DMS114 treated with DMSO at 0.1 percent for 48 hours (cell line): ENCODE results near the gene USP6NL.
"Not testable (repeated sequence)": the region's sequence is repeated elsewhere in the genome, so short reads cannot be mapped to it uniquely, and the experiment has no call there.

ENCODE experiments used
- DNase-seq: peaks from one replicate; lab custom pipeline; 2025; ENCODE audit not compliant: unreplicated experiment; lab: John Stamatoyannopoulos, UW

Gene USP6NL

GRCh38 chr10:11611248-11612020 lies at the start of gene USP6NL:
TSS of gene USP6NL (minus strand) at chr10:11611650. CDS start at chr10:11597634, 14,016 bp downstream.
- peak; percentile 53 for DNase-seq

GRCh38 chr10:11658801-11659368 lies 47.4 kb upstream of the USP6NL start:
- no peak for DNase-seq

GRCh38 chr10:11655836-11656235 lies 44.4 kb upstream of the USP6NL start:
- DNase-seq = no peak

DNA sequence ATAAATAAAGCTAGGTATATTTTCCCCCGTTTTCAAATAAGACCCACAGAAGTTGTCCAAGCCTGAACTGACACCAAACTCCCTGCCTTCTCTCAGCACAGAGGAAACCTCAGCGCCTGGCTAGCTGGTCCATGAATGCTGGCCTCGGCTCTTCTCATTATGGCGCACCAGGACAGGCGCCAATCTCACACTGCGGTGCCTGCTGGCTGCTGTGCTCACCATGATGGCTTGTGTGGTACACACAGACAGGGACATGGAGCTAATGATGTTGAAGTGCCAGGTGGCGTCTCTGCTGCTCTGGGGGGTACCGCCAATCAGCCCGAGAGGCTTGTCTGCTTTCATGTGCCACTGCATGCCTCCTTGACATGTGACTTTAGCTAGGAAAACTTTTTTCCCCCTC lies 43.2 kb upstream of the USP6NL start:
- DNase-seq = no peak

DNA sequence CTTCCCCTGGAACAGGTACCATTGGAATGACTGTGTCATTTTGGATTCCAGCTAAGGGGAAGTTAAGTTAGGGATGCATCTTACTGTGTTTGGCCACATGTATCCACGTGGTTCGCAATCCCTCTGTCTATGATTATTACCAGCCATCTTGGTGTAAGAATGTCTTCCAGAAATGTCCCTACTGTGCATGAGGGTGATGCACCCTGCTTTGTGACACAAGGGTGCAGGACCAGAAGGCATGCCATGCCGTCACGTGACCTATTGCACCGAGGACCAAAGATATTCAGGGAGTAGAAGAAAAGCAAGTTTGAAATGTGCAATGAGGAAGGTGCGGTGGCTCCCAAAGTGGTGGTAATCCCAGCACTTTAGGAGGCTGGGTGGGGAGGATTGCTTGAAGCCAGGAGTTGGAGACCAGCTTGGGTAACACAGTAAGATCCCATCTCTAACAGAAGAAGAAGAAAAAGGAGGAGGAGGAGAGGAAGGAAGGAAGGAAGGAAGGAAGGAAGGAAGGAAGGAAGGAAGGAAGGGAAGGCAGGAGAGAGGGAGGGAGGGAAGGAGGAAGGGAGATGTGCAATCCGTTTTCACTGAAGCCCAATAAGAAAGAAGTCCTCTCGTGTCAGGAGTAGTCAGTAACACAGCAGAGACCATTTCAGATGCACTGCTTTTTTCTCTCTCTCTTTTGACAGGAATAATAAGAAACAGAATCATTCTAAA lies 42.5 kb upstream of the USP6NL start:
- no peak for DNase-seq

GRCh38 chr10:11647676-11648075 lies 36.2 kb upstream of the USP6NL start:
- DNase-seq = no peak

- DNase-seq = no peak
Observed at GRCh38 chr10:11646450-11646849, 35.0 kb upstream of the USP6NL start.

- no peak for DNase-seq
Observed at GRCh38 chr10:11643039-11643438, 31.6 kb upstream of the USP6NL start.

DNA sequence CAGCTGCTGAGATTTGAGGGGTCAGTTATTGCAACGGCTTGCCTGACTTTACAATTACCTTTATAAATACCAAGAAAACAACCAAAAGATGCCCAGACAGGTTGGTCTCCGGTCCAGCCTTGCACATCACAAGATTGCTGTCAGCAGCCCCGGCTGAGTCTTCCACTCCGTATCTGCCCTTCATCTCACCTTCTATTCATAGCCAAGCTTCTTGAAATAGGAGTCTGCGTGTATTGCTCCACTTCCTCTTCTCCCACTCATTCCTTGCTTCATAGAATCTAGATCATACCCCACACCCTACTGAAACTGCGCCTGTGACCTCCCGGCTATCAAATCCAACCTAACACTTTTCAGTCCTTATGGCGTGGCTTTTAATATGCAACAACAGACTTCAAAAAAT lies 31.1 kb upstream of the USP6NL start:
- DNase-seq = no peak

DNA sequence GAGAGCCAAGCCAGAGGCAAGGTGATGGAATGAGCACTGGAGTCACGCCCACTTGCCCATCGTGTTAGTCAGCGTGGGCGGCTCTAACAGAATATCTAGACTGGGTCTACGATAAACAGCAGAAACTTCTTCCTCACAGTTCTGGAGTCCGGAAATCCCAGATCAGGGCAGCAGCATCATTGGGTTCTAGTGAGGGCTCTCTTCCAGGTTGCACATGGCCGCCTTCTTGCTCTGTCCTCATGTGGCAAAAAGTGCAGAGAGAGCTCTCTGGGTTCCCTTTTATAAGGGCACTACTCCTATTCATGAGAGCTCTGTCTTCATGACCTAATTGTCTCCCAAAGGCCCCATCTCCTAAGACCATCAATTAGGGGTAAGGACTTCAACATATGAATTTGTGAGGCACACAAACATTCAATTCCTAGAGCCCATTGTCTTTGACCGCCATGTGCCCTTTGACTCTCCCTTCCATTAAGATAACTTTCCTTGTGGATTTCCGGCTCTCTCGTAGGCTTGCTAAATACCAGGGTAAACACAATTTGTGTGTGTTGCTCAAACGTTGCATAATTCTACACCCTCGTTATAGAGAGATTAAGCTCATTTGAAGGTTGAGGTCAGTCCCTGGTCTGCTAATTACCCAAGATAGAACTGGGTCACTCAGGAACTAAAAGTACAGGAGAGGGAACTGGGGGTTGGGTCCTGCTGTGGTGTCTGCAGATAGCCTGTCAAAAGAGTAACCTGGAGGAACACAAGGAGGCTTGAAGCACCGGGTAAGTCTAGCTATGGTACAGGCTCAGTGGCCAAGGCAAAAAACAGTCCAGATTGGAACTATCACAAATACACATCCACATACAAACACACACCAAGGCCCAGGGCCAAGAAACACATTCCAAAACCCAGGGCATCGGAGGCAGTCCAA lies 28.7 kb upstream of the USP6NL start:
- DNase-seq = no peak

- DNase-seq = no peak
Observed at GRCh38 chr10:11639362-11639761, 27.9 kb upstream of the USP6NL start.

DNA sequence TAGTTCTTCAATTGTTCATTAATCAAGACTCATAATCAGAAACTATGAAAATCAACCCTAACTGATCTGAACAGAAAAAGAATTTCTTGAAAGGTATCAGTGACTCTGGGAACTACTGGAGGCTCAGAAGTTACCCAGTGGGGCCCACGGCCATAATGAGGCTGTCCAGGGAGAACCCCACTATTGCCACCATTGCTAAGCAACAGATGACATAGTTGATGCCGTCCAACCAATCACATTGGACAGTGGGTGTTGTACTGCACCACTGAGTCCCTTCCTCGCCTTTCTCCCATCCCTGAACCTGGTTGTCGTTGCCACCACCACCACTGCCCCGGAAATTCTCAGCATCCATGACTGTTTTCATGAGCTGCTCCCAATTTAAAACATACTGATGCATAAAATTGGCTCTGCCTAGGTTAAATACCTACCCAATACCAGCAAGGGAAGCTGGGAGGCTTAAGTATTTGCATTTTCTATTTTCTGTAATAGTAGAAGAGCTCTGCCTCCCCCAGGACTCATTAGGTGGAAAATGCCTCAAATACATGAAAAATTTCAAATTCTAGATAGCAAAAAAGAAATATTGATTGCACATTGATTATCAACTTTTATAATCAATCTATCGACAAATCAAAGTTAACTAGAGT lies 26.7 kb upstream of the USP6NL start:
- no peak for DNase-seq

DNA sequence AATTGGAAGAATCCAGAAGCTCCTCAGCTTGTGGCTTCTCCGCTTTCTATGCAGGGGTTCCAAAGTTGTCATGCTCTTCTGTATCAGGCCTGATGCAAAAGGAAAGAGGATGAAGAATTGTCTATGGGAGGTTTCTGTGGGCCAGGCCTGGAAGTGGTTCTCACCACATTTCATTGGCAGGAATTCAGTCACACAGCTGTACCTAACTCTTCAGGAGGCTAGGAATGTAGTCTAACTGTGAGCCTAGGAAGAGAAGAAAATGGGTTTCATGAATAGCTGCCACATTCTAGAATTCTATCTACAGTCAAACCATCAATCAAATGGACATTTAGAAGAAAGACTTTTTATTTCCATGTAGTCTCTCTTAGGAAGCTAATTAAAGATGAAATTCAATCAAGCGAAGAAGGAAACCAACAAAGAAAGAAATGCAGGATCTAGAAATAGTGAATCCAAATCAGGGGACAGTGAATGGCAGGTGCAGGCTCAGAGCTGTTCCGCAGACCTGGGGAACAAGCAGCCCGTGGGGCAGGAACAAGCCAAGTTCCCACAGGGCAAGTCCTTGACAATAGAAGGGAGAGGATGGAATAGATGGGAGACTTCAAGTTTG lies 25.4 kb upstream of the USP6NL start:
- DNase-seq = no peak

DNA sequence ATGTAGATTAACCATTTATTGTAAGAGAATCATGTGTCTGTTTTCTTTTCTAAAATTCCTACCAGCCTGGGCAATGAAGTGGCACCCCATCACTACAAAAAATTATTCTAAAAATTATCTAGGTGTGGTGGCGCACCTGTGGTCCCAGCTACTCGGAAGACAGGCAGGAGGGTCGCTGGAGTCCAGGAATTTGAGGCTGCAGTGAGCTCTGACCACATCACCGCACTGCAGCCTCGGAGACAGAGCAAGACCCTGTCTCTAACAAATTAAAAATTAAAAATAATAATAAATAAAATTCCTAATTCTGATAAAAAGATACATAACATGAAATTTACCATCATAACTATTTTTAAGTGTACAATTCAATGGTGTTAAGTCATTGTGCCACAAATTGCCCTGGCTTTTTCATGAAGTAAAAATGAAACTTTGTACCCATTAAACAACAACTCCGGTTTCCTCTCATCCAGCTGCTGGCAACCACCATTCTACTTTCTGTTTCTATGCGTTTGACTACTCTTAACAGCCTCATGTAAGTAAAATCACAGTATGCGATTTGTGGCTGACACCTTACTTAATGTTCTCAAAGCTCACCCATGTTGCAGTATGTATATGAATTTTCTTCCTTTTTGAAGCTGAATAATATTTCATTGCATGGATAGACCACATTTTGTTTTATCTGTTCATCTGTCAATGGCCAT lies 20.6 kb upstream of the USP6NL start:
- DNase-seq = no peak

GRCh38 chr10:11631291-11631690 lies 19.8 kb upstream of the USP6NL start:
- no peak for DNase-seq

GRCh38 chr10:11629731-11630130 lies 18.3 kb upstream of the USP6NL start:
- no peak for DNase-seq

DNA sequence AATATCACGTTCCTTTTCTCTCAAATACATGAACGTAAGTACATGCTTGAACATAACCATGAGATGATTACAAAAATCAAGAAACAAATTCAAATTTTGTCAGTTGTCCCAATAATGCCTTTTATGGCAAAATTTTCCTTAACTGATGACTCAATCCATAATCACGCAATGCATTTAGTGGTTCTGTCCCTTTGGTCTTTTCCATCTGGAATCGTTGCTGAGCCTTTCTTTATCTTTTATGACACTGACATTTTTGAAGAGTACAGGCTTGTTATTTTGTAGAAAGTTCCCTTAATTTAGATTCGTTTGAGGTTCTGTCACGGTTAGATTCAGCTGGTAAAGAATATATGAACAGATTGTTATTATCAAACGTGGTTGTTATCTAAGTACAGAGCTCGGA lies 16.5 kb upstream of the USP6NL start:
- DNase-seq = not testable (repeated sequence)

GRCh38 chr10:11626071-11626470 lies 14.6 kb upstream of the USP6NL start:
- DNase-seq = no peak

DNA sequence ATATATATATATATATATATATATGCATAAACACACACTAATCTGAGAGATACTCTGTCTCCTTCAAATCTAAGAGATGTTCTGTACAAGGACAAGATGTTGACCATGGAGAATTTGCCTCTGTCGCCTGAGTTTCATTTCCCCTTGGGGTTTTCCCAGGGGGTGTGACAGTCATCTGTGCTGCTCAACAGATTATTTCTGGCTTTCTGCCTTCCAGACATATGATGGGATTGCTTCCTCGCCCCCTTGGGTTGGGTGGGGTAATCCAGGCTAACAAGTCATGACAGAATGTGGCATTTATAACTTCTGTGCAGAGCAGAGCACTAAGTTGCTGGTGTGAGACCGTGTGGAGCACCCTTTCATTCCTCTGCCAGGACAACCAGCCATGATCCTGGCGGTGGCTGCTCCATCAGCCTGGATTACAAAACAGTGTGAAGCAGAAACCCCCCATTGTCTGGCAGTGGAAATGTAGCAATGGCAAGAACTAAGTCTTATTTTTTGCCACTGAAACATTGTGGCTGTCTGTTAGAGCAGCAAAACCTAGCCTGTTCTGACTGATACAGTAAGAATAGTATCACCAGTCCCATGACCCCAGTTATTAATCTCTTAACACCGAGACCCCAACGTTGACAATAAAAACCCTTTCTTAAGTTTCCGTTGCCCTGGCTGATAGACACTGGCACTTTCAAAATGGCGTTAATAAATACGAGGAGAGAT lies 13.7 kb upstream of the USP6NL start:
- DNase-seq = no peak
